IPS-11a (cell line): ENCODE results near the gene IGHMBP2.

Experiments used
- H3K4me3 ChIP-seq: one replicate; pipeline ENCODE4 v1.5.1; 2013; ENCODE audit warnings: low read depth, low read length, control low read depth

The IGHMBP2 gene

GRCh38 chr11:68889948-68890446, 13.7 kb upstream of the IGHMBP2 start:
- H3K4me3 ChIP-seq = no peak overlapping the region

DNA sequence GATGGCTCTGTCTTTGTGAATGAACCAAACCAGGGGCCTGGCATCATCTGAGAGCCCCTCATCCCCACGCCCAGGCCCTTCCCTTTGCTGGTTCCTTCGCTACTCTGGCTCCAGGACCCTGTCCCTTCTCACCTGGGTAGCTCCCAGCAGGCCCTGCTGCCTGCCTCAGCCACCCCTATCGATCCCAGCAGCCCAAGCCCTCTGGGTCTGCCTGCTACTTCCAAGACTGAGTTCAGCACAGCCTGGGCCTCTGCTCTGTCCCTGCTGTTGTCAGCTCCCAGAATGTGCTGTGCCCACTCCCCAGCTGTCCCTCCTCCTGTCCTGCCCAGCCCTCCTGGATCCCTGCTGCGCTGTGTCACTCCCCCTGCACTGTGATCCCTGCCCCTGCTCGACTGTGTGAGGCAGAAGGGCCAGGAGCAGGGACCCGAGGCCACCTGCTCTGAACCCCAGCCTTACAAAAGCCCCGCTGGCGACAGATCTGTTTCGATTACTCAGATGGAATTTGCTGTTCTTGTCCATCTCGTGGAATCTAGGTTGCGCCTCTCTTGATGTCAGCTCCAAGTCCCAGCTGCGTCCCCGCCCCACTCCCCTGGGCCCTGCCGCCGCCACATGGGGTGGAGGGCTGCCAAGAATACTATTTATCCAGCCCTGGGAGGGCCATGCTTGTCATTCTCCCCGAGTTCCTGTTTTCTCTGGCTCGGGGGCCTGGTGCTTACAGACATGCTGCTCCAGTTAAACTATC, 13.0 kb upstream of the IGHMBP2 start:
- H3K4me3 ChIP-seq = no peak overlapping the region

- no peak overlapping the region for H3K4me3 ChIP-seq
Observed at GRCh38 chr11:68891351-68891948, 12.2 kb upstream of the IGHMBP2 start.

- no peak overlapping the region for H3K4me3 ChIP-seq
Observed at GRCh38 chr11:68892576-68892975, 11.1 kb upstream of the IGHMBP2 start.

GRCh38 chr11:68893282-68893681, 10.4 kb upstream of the IGHMBP2 start:
- no peak overlapping the region for H3K4me3 ChIP-seq

- H3K4me3 ChIP-seq = no peak overlapping the region
Observed at GRCh38 chr11:68896171-68896959, 7.3 kb upstream of the IGHMBP2 start.

DNA sequence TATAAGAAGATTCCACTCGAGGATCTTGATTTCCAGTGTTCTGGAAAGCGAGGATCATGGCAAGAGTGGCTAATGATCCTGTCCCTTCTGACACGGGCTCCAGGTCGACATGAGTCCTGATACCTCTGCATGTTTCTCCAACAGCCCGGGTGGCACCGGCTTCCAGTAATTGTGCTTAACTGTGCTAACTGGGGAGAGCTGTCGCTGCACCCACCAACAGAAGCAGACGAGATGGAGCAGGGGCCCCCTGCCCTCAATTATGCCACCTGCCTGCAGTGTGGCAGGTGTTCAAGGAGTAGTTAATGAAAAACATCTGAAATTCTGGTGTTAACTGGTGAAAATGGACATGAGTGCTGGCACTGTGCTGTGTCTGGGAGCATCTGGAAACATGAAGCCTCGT, 6.2 kb upstream of the IGHMBP2 start:
- no peak overlapping the region for H3K4me3 ChIP-seq

GRCh38 chr11:68900835-68901381, 2.8 kb upstream of the IGHMBP2 start:
- no peak overlapping the region for H3K4me3 ChIP-seq

- H3K4me3 ChIP-seq = peak overlapping the region; percentile 80
Observed at GRCh38 chr11:68904248-68904847, 657 bp downstream of the IGHMBP2 start.

DNA sequence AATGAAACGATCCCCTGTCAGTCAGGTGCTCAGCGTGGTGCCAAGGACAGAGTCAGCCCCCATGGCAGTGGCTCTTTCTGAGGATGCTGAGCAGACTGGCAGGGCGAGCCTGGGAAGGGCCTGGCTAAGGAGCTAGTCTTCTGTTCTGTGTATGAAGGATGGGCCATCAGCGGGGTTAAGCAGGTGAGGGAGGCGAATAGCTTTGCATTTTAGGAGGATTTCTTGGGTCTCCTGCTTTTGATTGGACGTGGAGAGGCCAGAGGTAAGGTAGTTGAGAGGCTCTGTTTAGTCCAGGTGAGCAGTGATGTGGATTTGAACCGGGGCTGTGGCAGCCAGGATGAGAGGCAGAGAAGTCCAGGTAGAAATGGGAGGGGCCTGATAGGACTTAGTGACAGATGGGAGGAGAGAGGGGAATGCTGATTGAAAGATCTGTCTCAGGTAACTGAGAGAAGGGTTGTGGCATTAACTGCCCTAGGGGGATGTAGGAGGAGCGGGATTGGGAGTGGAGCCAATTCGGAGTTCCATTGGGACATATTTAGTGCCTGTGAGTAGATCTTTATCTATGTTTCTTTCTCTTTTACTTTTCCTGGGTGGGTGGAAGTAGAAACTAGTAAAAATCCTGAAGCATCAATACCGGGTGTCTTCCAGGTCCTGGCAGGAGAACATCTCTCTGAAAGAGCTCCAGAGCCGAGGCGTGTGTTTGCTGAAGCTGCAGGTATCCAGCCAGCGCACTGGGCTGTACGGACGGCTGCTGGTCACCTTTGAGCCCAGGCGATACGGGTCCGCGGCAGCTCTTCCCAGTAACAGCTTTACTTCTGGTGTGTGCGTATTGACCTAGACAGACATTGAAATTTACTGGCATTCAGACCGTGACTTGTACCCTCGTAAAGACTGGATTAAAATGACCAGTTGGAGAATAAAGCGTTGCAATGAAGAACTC, 2.0 kb downstream of the IGHMBP2 start:
- no peak overlapping the region for H3K4me3 ChIP-seq

DNA sequence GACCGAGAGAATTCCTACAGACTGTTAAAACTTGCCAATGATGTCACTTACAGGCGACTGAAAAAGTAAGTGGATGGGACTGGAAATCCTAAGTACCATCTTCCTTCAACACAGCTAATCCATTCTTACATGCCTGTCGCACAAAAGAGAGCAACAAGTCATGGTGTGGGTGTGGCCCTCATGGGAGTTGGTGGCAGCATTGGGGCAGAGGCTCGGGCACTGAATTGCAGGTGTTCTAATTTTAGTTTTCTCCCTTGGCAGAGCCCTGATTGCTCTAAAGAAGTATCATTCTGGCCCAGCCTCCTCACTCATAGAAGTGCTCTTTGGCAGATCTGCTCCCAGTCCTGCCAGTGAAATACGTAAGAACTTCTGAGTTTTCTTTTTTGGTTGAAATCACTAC, 4.6 kb downstream of the IGHMBP2 start:
- no peak overlapping the region for H3K4me3 ChIP-seq

DNA sequence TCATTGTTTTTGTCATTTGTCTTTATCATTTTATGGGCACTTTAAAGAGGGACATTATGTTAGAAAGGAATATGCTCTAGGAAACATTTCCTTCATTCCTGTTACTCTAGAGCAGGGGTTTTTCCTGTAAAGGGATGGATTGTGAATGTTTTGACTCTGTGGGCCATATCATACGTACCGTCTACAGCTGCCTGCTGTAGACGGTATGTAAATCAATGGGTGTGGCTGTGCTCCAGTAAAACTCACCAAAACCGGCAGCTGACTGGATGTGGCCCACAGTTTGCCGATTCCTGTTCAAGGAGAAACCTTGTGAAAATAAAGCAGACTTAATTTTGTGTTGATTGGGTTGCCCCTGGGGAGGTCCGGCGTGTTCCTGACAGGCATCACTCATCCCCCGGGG, 7.3 kb downstream of the IGHMBP2 start:
- no peak overlapping the region for H3K4me3 ChIP-seq

DNA sequence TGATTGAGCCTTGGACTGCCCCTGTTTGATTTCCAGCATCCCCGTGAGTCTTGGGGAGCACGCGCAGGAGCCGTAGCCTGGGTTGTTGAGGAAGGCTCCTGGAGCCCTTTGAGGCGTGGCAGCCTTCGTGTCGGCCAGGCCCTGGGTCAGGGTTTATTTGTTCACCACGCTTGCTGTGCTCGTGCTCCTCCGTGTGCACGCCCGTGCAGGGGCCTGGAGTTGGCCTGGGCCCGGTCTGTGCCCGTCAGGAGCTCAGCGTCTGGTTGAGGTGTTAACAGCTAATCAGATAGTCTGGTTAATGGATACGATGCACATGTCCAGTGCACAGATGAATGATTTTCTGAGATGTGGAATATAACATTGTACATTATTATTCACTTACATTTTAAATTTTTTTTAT, 8.0 kb downstream of the IGHMBP2 start:
- H3K4me3 ChIP-seq = no peak overlapping the region

DNA sequence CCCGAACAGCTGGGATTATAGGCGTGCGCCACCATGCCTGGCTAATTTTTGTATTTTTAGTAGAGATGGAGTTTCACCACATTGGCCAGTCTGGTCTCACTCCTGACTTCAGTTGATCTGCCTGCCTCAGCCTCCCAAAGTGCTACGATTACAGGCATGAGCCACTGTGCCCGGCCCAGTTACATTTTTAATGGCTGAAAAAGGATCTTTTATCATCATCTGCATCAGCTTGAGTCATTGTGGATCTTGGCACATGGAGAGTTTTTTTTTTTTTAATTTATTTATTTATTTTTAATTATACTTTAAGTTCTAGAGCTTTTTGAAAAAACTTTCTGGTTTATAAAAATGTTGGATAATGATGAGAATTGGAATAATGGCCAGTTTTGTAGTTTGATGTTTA, 8.6 kb downstream of the IGHMBP2 start:
- no peak overlapping the region for H3K4me3 ChIP-seq

DNA sequence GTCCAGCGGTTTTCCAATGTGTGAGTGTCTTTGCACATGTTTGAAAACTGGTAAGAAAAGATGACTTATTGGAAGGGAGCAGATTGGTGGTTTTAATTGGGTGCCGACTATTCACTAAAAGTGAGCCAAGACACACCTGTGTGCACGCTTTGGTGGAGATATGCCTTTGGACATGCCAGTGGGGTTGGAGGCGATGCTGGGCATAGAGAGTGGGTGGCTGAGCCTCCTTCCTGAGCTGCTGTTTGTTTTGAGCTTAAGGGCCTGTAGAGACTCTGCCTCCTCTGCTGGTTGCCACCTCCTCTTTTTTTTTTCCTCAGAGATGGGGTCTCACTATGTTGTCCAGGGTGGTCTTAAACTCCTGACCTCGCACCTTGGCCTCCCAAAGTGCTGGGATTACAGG, 9.5 kb downstream of the IGHMBP2 start:
- H3K4me3 ChIP-seq = no peak overlapping the region

DNA sequence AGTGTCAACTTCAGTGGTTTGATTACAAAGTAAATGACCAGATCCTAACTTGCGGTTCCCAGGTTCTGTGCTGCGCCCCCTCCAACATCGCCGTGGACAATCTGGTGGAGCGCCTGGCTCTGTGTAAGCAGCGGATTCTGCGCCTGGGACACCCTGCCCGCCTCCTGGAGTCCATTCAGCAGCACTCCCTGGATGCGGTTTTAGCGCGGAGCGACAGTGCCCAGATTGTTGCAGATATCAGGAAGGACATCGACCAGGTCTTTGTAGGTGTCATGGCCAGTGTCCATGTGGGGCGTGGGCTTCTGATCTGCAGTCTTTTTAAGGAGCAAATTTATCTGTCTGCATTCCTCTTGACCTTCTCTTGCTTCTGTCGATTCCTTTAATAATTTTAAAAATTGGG, 11.1 kb downstream of the IGHMBP2 start:
- no peak overlapping the region for H3K4me3 ChIP-seq

DNA sequence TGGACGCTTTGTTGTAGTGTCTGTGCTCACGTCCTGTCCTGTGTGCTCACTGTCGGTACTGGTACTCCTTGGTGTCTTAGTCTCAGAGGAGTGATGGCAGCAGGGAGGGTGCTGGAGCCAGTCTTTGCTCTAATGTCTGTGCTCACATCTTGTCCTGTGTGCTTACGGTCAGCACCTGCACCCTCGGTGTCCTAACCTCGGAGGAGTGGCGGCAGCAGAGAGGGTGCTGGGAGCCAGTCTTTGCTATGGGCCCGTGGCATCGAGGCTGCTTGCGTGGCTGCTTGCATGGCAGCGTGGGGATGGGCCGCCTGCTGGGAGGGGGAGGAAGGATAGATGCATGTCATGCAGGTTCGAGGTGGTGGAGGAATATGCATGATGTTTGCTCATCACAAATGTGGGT, 12.7 kb downstream of the IGHMBP2 start:
- H3K4me3 ChIP-seq = no peak overlapping the region

DNA sequence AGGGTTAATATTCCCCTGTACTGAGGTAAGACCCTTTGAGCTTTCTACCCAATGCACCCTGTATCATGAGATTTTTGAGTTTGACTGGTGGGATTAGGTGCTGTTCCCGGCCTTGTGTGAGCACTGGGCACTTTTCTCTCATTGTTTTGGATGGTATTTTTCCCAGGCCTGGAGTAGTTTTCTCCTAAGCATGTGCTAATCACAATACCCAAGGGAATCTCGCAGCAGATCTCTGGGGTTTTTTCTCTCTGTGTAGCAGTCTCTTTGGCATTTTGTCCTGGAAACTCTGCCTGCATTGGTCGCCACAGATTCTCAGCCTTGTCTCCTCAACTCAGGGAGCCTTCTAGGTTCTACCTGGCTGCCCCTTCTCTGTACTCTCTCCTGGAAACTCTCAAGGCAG, 19.9 kb downstream of the IGHMBP2 start:
- H3K4me3 ChIP-seq = no peak overlapping the region

DNA sequence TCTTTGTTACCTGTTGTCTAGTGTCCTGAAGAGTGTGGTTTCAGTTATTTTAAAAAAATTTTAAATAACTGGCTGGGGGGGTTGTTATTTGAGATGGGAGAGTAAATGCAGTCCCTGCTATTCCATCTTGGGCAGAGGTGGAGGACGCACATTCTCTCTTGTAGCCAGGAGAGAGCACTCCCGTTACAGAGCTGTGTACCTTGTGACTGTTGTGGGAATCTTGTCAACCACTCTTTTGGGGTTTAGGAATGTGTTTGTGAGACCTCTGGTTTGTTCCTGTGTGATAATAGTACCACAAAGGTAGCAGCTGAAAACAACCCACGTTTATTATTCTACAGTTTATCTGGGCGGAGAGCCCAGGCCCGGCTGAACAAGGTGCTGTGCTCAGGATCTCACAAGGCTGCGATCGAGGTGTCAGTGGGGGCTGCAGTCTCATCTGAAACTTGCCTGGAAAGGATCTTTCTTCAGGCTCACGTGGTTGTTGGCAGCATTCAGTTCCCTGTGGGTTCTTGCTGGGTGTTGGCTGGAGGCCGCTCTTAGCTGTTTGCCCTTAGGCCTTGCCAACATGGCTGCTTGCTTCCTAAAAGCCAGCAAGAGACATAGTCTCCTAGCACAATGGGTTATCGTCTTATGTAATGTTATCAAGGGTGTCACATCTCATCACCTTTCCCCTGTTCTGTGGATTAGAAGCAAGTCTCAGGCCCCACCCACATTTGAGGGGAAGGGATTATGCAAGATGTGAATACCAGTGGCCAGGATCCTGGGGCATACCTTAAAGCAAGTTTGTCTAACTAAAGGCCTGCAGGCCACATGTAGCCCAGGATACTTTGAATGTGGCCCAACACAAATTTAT, 20.6 kb downstream of the IGHMBP2 start:
- no peak overlapping the region for H3K4me3 ChIP-seq
